Neural cell (in vitro differentiated cells): ENCODE measurements around the gene HEATR1. TPM values are rescaled to one million over a fixed set of nuclear protein-coding genes. Genes with fewer than 3 reads are reported as not detected.

Experiments used
- H2AFZ ChIP-seq: fragments of 200-600, 300-800 bp; sonication (generic), shearing (Covaris generic); 2 replicates; pipeline ENCODE4 v1.6.0; 2014; ENCODE audit warnings: low read depth, mild to moderate bottlenecking, antibody characterized with exemption, low read length, moderate library complexity
- H3F3A ChIP-seq: fragments of 200-600 bp; shearing (Covaris generic); 2 replicates; pipeline ENCODE4 v1.6.1; 2016; ENCODE audit warnings: mild to moderate bottlenecking, moderate library complexity, mixed read lengths, antibody characterized with exemption, low read length; ENCODE audit not compliant: insufficient read depth, poor library complexity, severe bottlenecking
- H3K27ac ChIP-seq: fragments of 200-600, 300-800 bp; sonication (generic), shearing (Covaris generic); 2 replicates; pipeline ENCODE4 v1.5.1; 2014; ENCODE audit warnings: mild to moderate bottlenecking, low read length, moderate library complexity
- H3K27me3 ChIP-seq: fragments of 300-800, 200-600 bp; sonication (generic), shearing (Covaris generic); 2 replicates; pipeline ENCODE4 v1.6.0; 2014; ENCODE audit warnings: mild to moderate bottlenecking, low read depth, low read length, moderate library complexity; ENCODE audit not compliant: insufficient read depth
- H3K36me3 ChIP-seq: fragments of 300-800, 200-600 bp; sonication (generic), shearing (Covaris generic); 2 replicates; pipeline ENCODE4 v1.5.1; 2014; ENCODE audit warnings: mild to moderate bottlenecking, antibody characterized with exemption, low read length, moderate library complexity; ENCODE audit not compliant: insufficient read depth
- H3K4me2 ChIP-seq: fragments of 300-800, 200-600 bp; sonication (generic), shearing (Covaris generic); 2 replicates; pipeline ENCODE4 v1.6.0; 2014; ENCODE audit warnings: mild to moderate bottlenecking, low read length
- H3K4me3 ChIP-seq: fragments of 300-800, 200-600 bp; sonication (generic), shearing (Covaris generic); 2 replicates; pipeline ENCODE4 v1.5.1; 2014; ENCODE audit warnings: mild to moderate bottlenecking, low read length, moderate library complexity
- H3K79me2 ChIP-seq: fragments of 200-600 bp; shearing (Covaris generic); replicated peaks from 2 replicates; pipeline ENCODE4 v1.6.0; 2014; ENCODE audit warnings: mild to moderate bottlenecking, low read length, moderate library complexity; ENCODE audit not compliant: insufficient read depth
- H3K9ac ChIP-seq: fragments of 300-800, 200-600 bp; sonication (generic), shearing (Covaris generic); 2 replicates; pipeline ENCODE4 v1.6.1; 2016; ENCODE audit warnings: mild to moderate bottlenecking, low read length, mixed read lengths
- H3K9me2 ChIP-seq: fragments of 200-600 bp; shearing (Covaris generic); 2 replicates; pipeline ENCODE4 v1.6.1; 2016; ENCODE audit warnings: mild to moderate bottlenecking, low read length, mixed read lengths; ENCODE audit not compliant: insufficient read depth
- H3K9me3 ChIP-seq: fragments of 200-600, 300-800 bp; sonication (generic), shearing (Covaris generic); 2 replicates; pipeline ENCODE4 v1.6.1; 2016; ENCODE audit warnings: mild to moderate bottlenecking, mixed run types, low read length, moderate library complexity, mixed read lengths
- H4K20me1 ChIP-seq: fragments of 200-600 bp; shearing (Covaris generic); 2 replicates; pipeline ENCODE4 v1.6.1; 2016; ENCODE audit warnings: mild to moderate bottlenecking, mixed run types; ENCODE audit not compliant: insufficient read depth
- CTCF ChIP-seq: fragments of 450-650 bp; IDR thresholded peaks from 2 replicates; pipeline ENCODE4 v1.5.1; 2014; ENCODE audit warnings: antibody characterized with exemption, mild to moderate bottlenecking, moderate library complexity; ENCODE audit not compliant: poor library complexity, severe bottlenecking
- EP300 ChIP-seq: fragments of 450-650 bp; conservative IDR thresholded peaks from 2 replicates; pipeline ENCODE4 v1.6.1; 2014; ENCODE audit warnings: antibody characterized with exemption, mild to moderate bottlenecking, moderate library complexity; ENCODE audit not compliant: poor library complexity, severe bottlenecking
- EZH2 ChIP-seq: fragments of 200-600, 300-800 bp; shearing (Covaris generic), sonication (generic); IDR thresholded peaks from 2 replicates; pipeline ENCODE4 v1.6.1; 2014; ENCODE audit warnings: antibody characterized with exemption, low read length, borderline replicate concordance, mild to moderate bottlenecking; ENCODE audit not compliant: insufficient read depth, poor library complexity, severe bottlenecking
- MXI1 ChIP-seq: fragments of 450-650 bp; conservative IDR thresholded peaks from 2 replicates; pipeline ENCODE4 v1.6.1; 2014; ENCODE audit warnings: antibody characterized with exemption, mild to moderate bottlenecking; ENCODE audit not compliant: poor library complexity, severe bottlenecking
- POLR2AphosphoS5 ChIP-seq: IDR thresholded peaks from 2 replicates; pipeline ENCODE4 v1.6.1; 2012
- RAD21 ChIP-seq: fragments of 450-650 bp; conservative IDR thresholded peaks from 2 replicates; pipeline ENCODE4 v1.6.1; 2014; ENCODE audit warnings: antibody characterized with exemption, mild to moderate bottlenecking, moderate library complexity
- REST ChIP-seq: IDR thresholded peaks from 2 replicates; pipeline ENCODE4 v1.6.1; 2012; ENCODE audit warnings: borderline replicate concordance
- SMC3 ChIP-seq: fragments of 450-650 bp; conservative IDR thresholded peaks from 2 replicates; pipeline ENCODE4 v1.6.1; 2014; ENCODE audit warnings: antibody characterized with exemption, mild to moderate bottlenecking, moderate library complexity; ENCODE audit not compliant: poor library complexity
- TAF1 ChIP-seq: IDR thresholded peaks from 2 replicates; pipeline ENCODE4 v1.6.1; 2012; ENCODE audit warnings: low read depth
- polyA plus RNA-seq: library from polyadenylated mRNA; depleted of rRNA; stranded (reverse); fragments of >200 nt; gene quantifications from 2 replicates; pipeline ENCODE4 v1.2.3, GENCODE V29; 2014

HEATR1 gene
- polyA plus RNA-seq, 1 donor from 2014 or later, result 5.9 TPM

GRCh38 chr1:236502972-236503639 is 101.2 kb downstream of the HEATR1 start:
- no peaks in the 10 kb centered on the region for H3K9me3 ChIP-seq
- H3K4me3 ChIP-seq, result peak overlapping the region; percentile 46
- no peaks in the 10 kb centered on the region for H3K36me3 ChIP-seq
- no peaks in the 10 kb centered on the region for H3K79me2 ChIP-seq
- H3K9ac ChIP-seq, result peak overlapping the region; percentile 10
- no peak for TF ChIP-seq EZH2
- TF ChIP-seq RAD21, result no peak
- TF ChIP-seq TAF1, result no peak
- TF ChIP-seq EP300, result no peak
- TF ChIP-seq MXI1, result no peak
- no peak for TF ChIP-seq CTCF
- no peak for TF ChIP-seq SMC3
- TF ChIP-seq REST, result no peak
- no peak for TF ChIP-seq POLR2AphosphoS5
- H3K4me2 ChIP-seq, result no peak overlapping the region
- H3K27me3 ChIP-seq, result no peaks in the 10 kb centered on the region
- no peak overlapping the region for H3K27ac ChIP-seq
- no peaks in the 10 kb centered on the region for H3F3A ChIP-seq
- no peaks in the 10 kb centered on the region for H4K20me1 ChIP-seq
- peak overlapping the region; percentile 21 for H2AFZ ChIP-seq
- no peaks in the 10 kb centered on the region for H3K9me2 ChIP-seq

GRCh38 chr1:236502579-236502971 is 101.7 kb downstream of the HEATR1 start:
- no peaks in the 10 kb centered on the region for H3K79me2 ChIP-seq
- no peaks in the 10 kb centered on the region for H4K20me1 ChIP-seq
- H3K27me3 ChIP-seq, result no peaks in the 10 kb centered on the region
- H3K4me3 ChIP-seq, result no peak overlapping the region
- H3K4me2 ChIP-seq, result no peak overlapping the region
- no peak overlapping the region for H3K27ac ChIP-seq
- H3K9ac ChIP-seq, result no peak overlapping the region
- H3K9me2 ChIP-seq, result no peaks in the 10 kb centered on the region
- H3K36me3 ChIP-seq, result no peaks in the 10 kb centered on the region
- TF ChIP-seq RAD21 (no peak), MXI1 (no peak), SMC3 (no peak), POLR2AphosphoS5 (no peak)
- no peaks in the 10 kb centered on the region for H3K9me3 ChIP-seq
- no peak overlapping the region for H2AFZ ChIP-seq
- no peaks in the 10 kb centered on the region for H3F3A ChIP-seq
